GM12891 (cell line): ENCODE measurements around the gene ZC3H6.

Source experiments
- POLR2A ChIP-seq: IDR thresholded peaks from 2 replicates; pipeline ENCODE4 v1.6.1; 2011; ENCODE audit warnings: low read depth, low read length, control low read depth
- POLR2AphosphoS5 ChIP-seq: IDR thresholded peaks from 2 replicates; pipeline ENCODE4 v1.6.1; 2011; ENCODE audit warnings: low read depth, low read length, control low read depth
- TAF1 ChIP-seq: IDR thresholded peaks from 2 replicates; pipeline ENCODE4 v1.6.1; 2011; ENCODE audit warnings: low read depth, low read length, control low read depth

GRCh38 chr2:112301973-112302372, 26.6 kb downstream of the ZC3H6 start:
- TF ChIP-seq POLR2A (no peak), TAF1 (no peak), POLR2AphosphoS5 (no peak)
